GM13976 (cell line): ENCODE data around the gene CA11.

ENCODE experiments used
- DNase-seq: peaks from one replicate; pipeline ENCODE4 v3.0.0; 2012; ENCODE audit warnings: low spot score
- CTCF ChIP-seq: IDR thresholded peaks from 2 replicates; pipeline ENCODE4 v1.5.1; 2012; ENCODE audit warnings: borderline replicate concordance, mild to moderate bottlenecking; ENCODE audit not compliant: insufficient read depth; ENCODE audit errors: extremely low read depth, missing control alignments, control extremely low read depth
- in situ Hi-C: fragments of 300-500 bp; cut with MboI; formaldehyde crosslinking; loops from one replicate; pipeline ENCODE4 v1.12.0; 2022; ENCODE audit warnings: low sequenced_read_pairs, mixed read lengths, inconsistent platforms; ENCODE audit not compliant: unreplicated experiment

Gene CA11

GRCh38 chr19:48617146-48617937, 28.6 kb downstream of the CA11 start:
- DNase-seq: no peak
- TF ChIP-seq CTCF: no peak
- in situ Hi-C loops: no loop called here

GRCh38 chr19:48616491-48617056, 29.4 kb downstream of the CA11 start:
- in situ Hi-C loops: no loop called here
- no peak for DNase-seq
- TF ChIP-seq CTCF: no peak

- DNase-seq: no peak
- no peak for TF ChIP-seq CTCF
- in situ Hi-C loops: no loop called here
These were observed 29.9 kb downstream of the CA11 start for GRCh38 chr19:48616041-48616436.

- no peak for TF ChIP-seq CTCF
- no peak for DNase-seq
- in situ Hi-C loops: no loop called here
These were observed 30.6 kb downstream of the CA11 start for GRCh38 chr19:48615231-48616040.

- DNase-seq: peak; percentile 48
- in situ Hi-C loops: no loop called here
- no peak for TF ChIP-seq CTCF
These were observed 31.4 kb downstream of the CA11 start, which contains the start of gene FAM83E for GRCh38 chr19:48614436-48615230. Gene FAM83E, minus strand, starts transcription at chr19:48615076. Its CDS starts 1,704 bp downstream, at chr19:48613372.
